Keratinocyte (primary cell): Measurements from ENCODE around the gene SCAPER. TPM values are rescaled to one million over a fixed set of nuclear protein-coding genes. Genes with fewer than 3 reads are reported as not detected.

ENCODE experiments used
- DNase-seq: peaks from one replicate; pipeline ENCODE4 v3.0.0-alpha.2; 2011; ENCODE audit warnings: low read depth, missing footprints, low spot score
- FAIRE-seq: peaks from 2 replicates; lab custom pipeline; 2011; peaks lifted over from hg19 to GRCh38; lab: Jason Lieb, UNC
- H2AFZ ChIP-seq: 2 replicates; pipeline ENCODE4 v1.6.0; 2012; ENCODE audit warnings: low read length, control low read depth, inconsistent platforms; ENCODE audit not compliant: control insufficient read depth
- H3K27ac ChIP-seq: 2 replicates; pipeline ENCODE4 v1.5.1; 2011; ENCODE audit warnings: low read length; ENCODE audit not compliant: control insufficient read depth, insufficient read depth
- H3K27me3 ChIP-seq: 3 replicates; pipeline ENCODE4 v1.6.0; 2011; ENCODE audit warnings: low read length; ENCODE audit not compliant: control insufficient read depth, insufficient read depth; ENCODE audit errors: extremely low read depth
- H3K36me3 ChIP-seq, 2 experiments: 2 replicates in 1 of 2; 3 replicates in 1 of 2; pipeline ENCODE4 v1.5.1; 2011; ENCODE audit warnings: low read length in 2 of 2, mild to moderate bottlenecking in 1 of 2; ENCODE audit not compliant: control insufficient read depth in 2 of 2, insufficient read depth in 2 of 2; ENCODE audit errors: extremely low read depth in 1 of 2
- H3K4me1 ChIP-seq: 3 replicates; pipeline ENCODE4 v1.5.1; 2011; ENCODE audit warnings: low read length; ENCODE audit not compliant: control insufficient read depth, insufficient read depth; ENCODE audit errors: extremely low read depth
- H3K4me2 ChIP-seq: 3 replicates; pipeline ENCODE4 v1.6.0; 2011; ENCODE audit warnings: low read depth, low read length; ENCODE audit not compliant: control insufficient read depth, insufficient read depth; ENCODE audit errors: extremely low read depth
- H3K4me3 ChIP-seq, 3 experiments: fragments of 200-600 bp in 1 of 3; sonication (generic) in 1 of 3; 2 replicates in 2 of 3; 3 replicates in 1 of 3; pipeline ENCODE4 v1.5.1; 2011 to 2016; ENCODE audit warnings: low read length in 3 of 3, mild to moderate bottlenecking in 3 of 3, control low read depth in 2 of 3, inconsistent platforms in 1 of 3, low read depth in 1 of 3, mixed read lengths in 1 of 3, mixed run types in 1 of 3, moderate library complexity in 1 of 3; ENCODE audit not compliant: control insufficient read depth in 2 of 3, insufficient read depth in 2 of 3; ENCODE audit errors: extremely low read depth in 1 of 3
- H3K79me2 ChIP-seq: 2 replicates; pipeline ENCODE4 v1.6.0; 2012; ENCODE audit warnings: low read length; ENCODE audit not compliant: control insufficient read depth, insufficient read depth
- H3K9ac ChIP-seq: 3 replicates; pipeline ENCODE4 v1.6.0; 2011; ENCODE audit warnings: low read length; ENCODE audit not compliant: control insufficient read depth, insufficient read depth; ENCODE audit errors: extremely low read depth
- H3K9me1 ChIP-seq: 3 replicates; pipeline ENCODE4 v1.6.0; 2011; ENCODE audit warnings: low read length; ENCODE audit not compliant: control insufficient read depth, insufficient read depth; ENCODE audit errors: extremely low read depth
- H3K9me3 ChIP-seq: 2 replicates; pipeline ENCODE4 v1.5.1; 2012; ENCODE audit warnings: low read depth, low read length; ENCODE audit not compliant: control insufficient read depth
- H4K20me1 ChIP-seq: 3 replicates; pipeline ENCODE4 v1.6.0; 2011; ENCODE audit warnings: low read length; ENCODE audit not compliant: control insufficient read depth, insufficient read depth; ENCODE audit errors: extremely low read depth
- EZH2 ChIP-seq: IDR thresholded peaks from one replicate; pipeline ENCODE4 v1.6.1; 2012; ENCODE audit warnings: inconsistent platforms, mild to moderate bottlenecking, low read length, moderate library complexity
- dilution Hi-C: fragments of 300-500 bp; cut with MboI; formaldehyde crosslinking; loops from one replicate; pipeline ENCODE4 v1.7.0; 2020; ENCODE audit warnings: low sequenced_read_pairs; ENCODE audit not compliant: extremely low pct_ligation_motif_present
- polyA plus RNA-seq, 5 experiments: library from polyadenylated mRNA; depleted of rRNA in 3 of 5; stranded (reverse) in 3 of 5; stranded (forward) in 1 of 5; unstranded in 1 of 5; fragments of >200 nt; gene quantifications; 1 replicate in 1 of 5; 2 replicates in 3 of 5; 3 replicates in 1 of 5; pipeline versions ENCODE4 v1.2.1 to v1.2.3, GENCODE V29; 2011 to 2012; ENCODE audit warnings: missing spikeins in 2 of 5, low read depth in 1 of 5, low replicate concordance in 1 of 5
- TF ChIP-seq, protein P1 (sequence below), 3 experiments: IDR thresholded peaks in 1 of 3; conservative IDR thresholded peaks in 1 of 3; optimal IDR thresholded peaks in 1 of 3; 2 replicates in 2 of 3; 3 replicates in 1 of 3; pipeline versions ENCODE3 to v1.5.1; 2011; ENCODE audit warnings: low read length in 3 of 3, mild to moderate bottlenecking in 3 of 3, moderate library complexity in 2 of 3, control low read depth in 1 of 3, inconsistent platforms in 1 of 3; ENCODE audit not compliant: insufficient read depth in 2 of 3; ENCODE audit errors: extremely low read depth in 1 of 3

SCAPER gene
- polyA plus RNA-seq, 1 donor (not counting 4 experiments of a cell fraction or from before 2014, with no cell fraction given), result 5.2 TPM

- dilution Hi-C loops, result no loop called here
- Histone ChIP-seq H3K9ac (peak overlapping the region; percentile 78), H3K4me3 (peak overlapping the region; percentile 69 to 96 (median 74)), H4K20me1 (no peaks in the 10 kb centered on the region), H2AFZ (peak overlapping the region; percentile 90), H3K4me2 (peak overlapping the region; percentile 80), H3K9me1 (no peaks in the 10 kb centered on the region), H3K4me1 (peaks cover 5% of the 10 kb centered on the region), H3K36me3 (no peaks in the 10 kb centered on the region), H3K27me3 (no peaks in the 10 kb centered on the region), H3K79me2 (no peaks in the 10 kb centered on the region), H3K27ac (peak overlapping the region; percentile 59), H3K9me3 (no peaks in the 10 kb centered on the region)
- no peak for DNase-seq
- TF ChIP-seq, protein P1, sequence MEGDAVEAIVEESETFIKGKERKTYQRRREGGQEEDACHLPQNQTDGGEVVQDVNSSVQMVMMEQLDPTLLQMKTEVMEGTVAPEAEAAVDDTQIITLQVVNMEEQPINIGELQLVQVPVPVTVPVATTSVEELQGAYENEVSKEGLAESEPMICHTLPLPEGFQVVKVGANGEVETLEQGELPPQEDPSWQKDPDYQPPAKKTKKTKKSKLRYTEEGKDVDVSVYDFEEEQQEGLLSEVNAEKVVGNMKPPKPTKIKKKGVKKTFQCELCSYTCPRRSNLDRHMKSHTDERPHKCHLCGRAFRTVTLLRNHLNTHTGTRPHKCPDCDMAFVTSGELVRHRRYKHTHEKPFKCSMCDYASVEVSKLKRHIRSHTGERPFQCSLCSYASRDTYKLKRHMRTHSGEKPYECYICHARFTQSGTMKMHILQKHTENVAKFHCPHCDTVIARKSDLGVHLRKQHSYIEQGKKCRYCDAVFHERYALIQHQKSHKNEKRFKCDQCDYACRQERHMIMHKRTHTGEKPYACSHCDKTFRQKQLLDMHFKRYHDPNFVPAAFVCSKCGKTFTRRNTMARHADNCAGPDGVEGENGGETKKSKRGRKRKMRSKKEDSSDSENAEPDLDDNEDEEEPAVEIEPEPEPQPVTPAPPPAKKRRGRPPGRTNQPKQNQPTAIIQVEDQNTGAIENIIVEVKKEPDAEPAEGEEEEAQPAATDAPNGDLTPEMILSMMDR (optimal IDR thresholded peaks at IDR 0.05 in 1 of 3, IDR thresholded peaks at IDR 0.05 in 1 of 3, conservative IDR thresholded peaks at IDR 0.05 in 1 of 3; ENCODE audit: extremely low read depth in 1 of 3, insufficient read depth in 2 of 3, low read length in 3 of 3), result no peak
- no peak for TF ChIP-seq EZH2
- FAIRE-seq, result no peak
Observed at GRCh38 chr15:76904461-76905012, 603 bp downstream of the SCAPER start.

DNA sequence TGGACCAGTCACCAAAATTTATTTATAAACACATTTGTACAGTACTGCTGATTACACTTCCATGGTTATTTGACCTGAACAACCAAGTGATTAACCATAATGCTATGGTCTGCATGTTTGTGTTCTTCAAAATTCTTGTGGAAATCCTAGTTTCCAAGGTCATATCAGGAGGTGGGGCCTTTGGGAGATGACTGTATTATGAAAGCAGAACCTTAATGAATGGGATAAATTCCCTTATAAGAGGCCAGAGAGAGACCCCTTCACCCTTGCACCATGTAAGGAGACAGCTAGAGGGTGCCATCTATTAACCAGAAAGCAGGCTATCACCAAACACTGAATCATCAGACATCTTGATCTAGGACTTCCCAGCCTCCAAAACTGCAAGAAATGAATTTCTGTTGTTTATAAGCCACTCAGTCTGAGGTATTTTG is 1.9 kb downstream of the SCAPER start:
- H2AFZ ChIP-seq, result no peak overlapping the region
- dilution Hi-C loops, result no loop called here
- no peaks in the 10 kb centered on the region for H3K9me3 ChIP-seq
- no peak overlapping the region for H3K4me3 ChIP-seq
- no peaks in the 10 kb centered on the region for H3K79me2 ChIP-seq
- no peaks in the 10 kb centered on the region for H3K36me3 ChIP-seq
- no peak overlapping the region for H3K4me2 ChIP-seq
- H3K27ac ChIP-seq, result no peak overlapping the region
- no peak overlapping the region for H3K9ac ChIP-seq
- H3K9me1 ChIP-seq, result no peaks in the 10 kb centered on the region
- H3K4me1 ChIP-seq, result peaks cover 5% of the 10 kb centered on the region
- no peaks in the 10 kb centered on the region for H3K27me3 ChIP-seq
- TF ChIP-seq EZH2, result no peak
- TF ChIP-seq, protein P1 (optimal IDR thresholded peaks at IDR 0.05 in 1 of 3, IDR thresholded peaks at IDR 0.05 in 1 of 3, conservative IDR thresholded peaks at IDR 0.05 in 1 of 3; ENCODE audit: extremely low read depth in 1 of 3, insufficient read depth in 2 of 3, low read length in 3 of 3), result peak; percentile 34 to 52 (median 49)
- FAIRE-seq (no peak), DNase-seq (no peak)
- H4K20me1 ChIP-seq, result no peaks in the 10 kb centered on the region
